HepG2 (cell line): Measurements from ENCODE around the gene SLA2. TPM values are rescaled to one million over a fixed set of nuclear protein-coding genes. Genes with fewer than 3 reads are reported as not detected.

Experiments used
- ARHGAP35 ChIP-seq: sonication (generic); formaldehyde crosslinking; IDR thresholded peaks from 2 replicates; pipeline ENCODE4 v1.9.0; 2022; ENCODE audit warnings: mild to moderate bottlenecking, inconsistent platforms, moderate library complexity, missing genetic modification reagents, borderline replicate concordance
- ATF5 ChIP-seq: sonication (generic); formaldehyde crosslinking; IDR thresholded peaks from 2 replicates; pipeline ENCODE4 v1.4.0; 2020; ENCODE audit warnings: mild to moderate bottlenecking, low read depth, missing genetic modification reagents
- ETV6 ChIP-seq: sonication (generic); formaldehyde crosslinking; conservative IDR thresholded peaks from 2 replicates; pipeline ENCODE4 v1.4.0; 2020; ENCODE audit warnings: missing genetic modification reagents
- FOXK2 ChIP-seq: fragments of 450-650 bp; IDR thresholded peaks from 2 replicates; pipeline ENCODE4 v1.6.1; 2016
- HDAC1 ChIP-seq: sonication (generic); formaldehyde crosslinking; IDR thresholded peaks from 2 replicates; pipeline ENCODE4 v1.5.1; 2020; ENCODE audit warnings: mild to moderate bottlenecking, missing genetic modification reagents
- ISL2 ChIP-seq: sonication (generic); formaldehyde crosslinking; IDR thresholded peaks from 2 replicates; pipeline ENCODE4 v1.5.0; 2020; ENCODE audit warnings: missing genetic modification reagents
- JUND ChIP-seq: sonication (generic); formaldehyde crosslinking; IDR thresholded peaks from 2 replicates; pipeline ENCODE4 v1.8.0; 2022; ENCODE audit warnings: mild to moderate bottlenecking, missing genetic modification reagents
- KDM1A ChIP-seq: IDR thresholded peaks from 2 replicates; pipeline ENCODE4 v1.6.1; 2016; ENCODE audit warnings: missing compliant biosample characterization
- NONO ChIP-seq, 2 experiments: fragments of 450-650 bp in 1 of 2; sonication (generic) in 1 of 2; formaldehyde crosslinking in 1 of 2; IDR thresholded peaks in 1 of 2; conservative IDR thresholded peaks in 1 of 2; 2 replicates each; pipeline versions ENCODE4 v1.6.1 to v1.8.0; 2017 to 2022; ENCODE audit warnings: mild to moderate bottlenecking in 1 of 2, missing genetic modification reagents in 1 of 2, moderate library complexity in 1 of 2
- PAXIP1 ChIP-seq: sonication (generic); formaldehyde crosslinking; conservative IDR thresholded peaks from 2 replicates; pipeline ENCODE4 v1.4.0; 2020; ENCODE audit warnings: mild to moderate bottlenecking, missing genetic modification reagents, moderate library complexity
- RARG ChIP-seq: sonication (generic); formaldehyde crosslinking; IDR thresholded peaks from 2 replicates; pipeline ENCODE4 v1.4.0; 2020; ENCODE audit warnings: low read depth, mild to moderate bottlenecking, missing genetic modification reagents
- RFX1 ChIP-seq: fragments of 450-650 bp; IDR thresholded peaks from 2 replicates; pipeline ENCODE4 v1.6.1; 2017
- TARDBP ChIP-seq: sonication (generic); formaldehyde crosslinking; IDR thresholded peaks from 2 replicates; pipeline ENCODE4 v1.8.0; 2022; ENCODE audit warnings: mild to moderate bottlenecking, missing genetic modification reagents
- TCF12 ChIP-seq, 2 experiments: fragments of 450-650 bp in 1 of 2; sonication (generic) in 1 of 2; formaldehyde crosslinking in 1 of 2; IDR thresholded peaks; 2 replicates each; pipeline versions ENCODE4 v1.6.1 to v1.8.0; 2017 to 2022; ENCODE audit warnings: antibody characterized with exemption in 1 of 2, mild to moderate bottlenecking in 1 of 2, missing genetic modification reagents in 1 of 2, moderate library complexity in 1 of 2
- ZGPAT ChIP-seq: IDR thresholded peaks from 2 replicates; pipeline ENCODE4 v1.6.1; 2016; ENCODE audit warnings: mild to moderate bottlenecking
- ZKSCAN5 ChIP-seq: sonication (generic); formaldehyde crosslinking; IDR thresholded peaks from 2 replicates; pipeline ENCODE4 v1.5.1; 2020; ENCODE audit warnings: mild to moderate bottlenecking, missing genetic modification reagents
- ZNF142 ChIP-seq: sonication (generic); formaldehyde crosslinking; IDR thresholded peaks from 2 replicates; pipeline ENCODE4 v1.4.0; 2020; ENCODE audit warnings: missing genetic modification reagents
- ZSCAN25 ChIP-seq: sonication (generic); formaldehyde crosslinking; IDR thresholded peaks from 2 replicates; pipeline ENCODE4 v1.8.0; 2022; ENCODE audit warnings: mild to moderate bottlenecking, missing genetic modification reagents
- polyA plus RNA-seq, 8 experiments: library from polyadenylated mRNA; depleted of rRNA in 3 of 8; stranded (reverse) in 7 of 8; unstranded in 1 of 8; fragments of >200 nt; fragmentation: Illumina TruSeq in 4 of 8; extraction: Trizol in 4 of 8; gene quantifications; 2 replicates each; pipeline versions ENCODE4 v1.2.1 to v1.2.3, GENCODE V29; 2011 to 2016; ENCODE audit warnings: low read depth in 4 of 8, missing spikeins in 1 of 8, mixed read lengths in 1 of 8; ENCODE audit not compliant: insufficient read depth in 1 of 8
- total RNA-seq, 5 experiments: library from RNA; depleted of rRNA; stranded (reverse); fragments of >200 nt; fragmentation: Illumina TruSeq; extraction: Trizol; gene quantifications; 2 replicates each; pipeline ENCODE4 v1.2.3, GENCODE V29; 2016; ENCODE audit warnings: low read depth in 1 of 5

Gene SLA2
- total and polyA plus RNA-seq, 2 of the 13 experiments (the other 11 are each of a cell fraction or from before 2014, with no cell fraction given): 1.6 to 3.6 TPM

GRCh38 chr20:36574366-36575135 lies 71.4 kb downstream of the SLA2 start (continued):
- TF ChIP-seq ZNF142 (CRISPR knock-in tag) (peak; percentile 55; the same call in 1 of the 2 replicates), ZSCAN25 (CRISPR knock-in tag) (peak; percentile 44), TCF12 (IDR thresholded peaks at IDR 0.05) (no peak), TCF12 (CRISPR knock-in tag; IDR thresholded peaks at IDR 0.05) (peak; percentile 89; the same call in 1 of the 2 replicates), RARG (CRISPR knock-in tag) (no peak), ATF5 (CRISPR knock-in tag) (peak; percentile 91), RFX1 (no peak), HDAC1 (peak; percentile 87), FOXK2 (0 out of 2 replicates have a peak, but pooled peaks have one; percentile 22), ISL2 (CRISPR knock-in tag) (no peak; the same call in 1 of the 2 replicates), ZKSCAN5 (no peak), ETV6 (CRISPR knock-in tag) (no peak; the same call in 1 of the 2 replicates), KDM1A (CRISPR knock-in tag) (no peak), ARHGAP35 (peak; percentile 81), ZGPAT (CRISPR knock-in tag) (peak; percentile 59), JUND (CRISPR knock-in tag) (no peak), TARDBP (CRISPR knock-in tag) (no peak), NONO (IDR thresholded peaks at IDR 0.05) (no peak), NONO (CRISPR knock-in tag; conservative IDR thresholded peaks at IDR 0.05) (peak; percentile 87), PAXIP1 (peak; percentile 16; the same call in 1 of the 2 replicates)
